Measurements from ENCODE around the gene RBMX. TPM values are rescaled to one million over a fixed set of nuclear protein-coding genes. Genes with fewer than 3 reads are reported as not detected.
"Not testable (repeated sequence)": the region's sequence is repeated elsewhere in the genome, so short reads cannot be mapped to it uniquely, and the experiment has no call there.

Gene RBMX
- polyA plus RNA-seq, 2 donors = 56.5 to 80.4 TPM

DNA sequence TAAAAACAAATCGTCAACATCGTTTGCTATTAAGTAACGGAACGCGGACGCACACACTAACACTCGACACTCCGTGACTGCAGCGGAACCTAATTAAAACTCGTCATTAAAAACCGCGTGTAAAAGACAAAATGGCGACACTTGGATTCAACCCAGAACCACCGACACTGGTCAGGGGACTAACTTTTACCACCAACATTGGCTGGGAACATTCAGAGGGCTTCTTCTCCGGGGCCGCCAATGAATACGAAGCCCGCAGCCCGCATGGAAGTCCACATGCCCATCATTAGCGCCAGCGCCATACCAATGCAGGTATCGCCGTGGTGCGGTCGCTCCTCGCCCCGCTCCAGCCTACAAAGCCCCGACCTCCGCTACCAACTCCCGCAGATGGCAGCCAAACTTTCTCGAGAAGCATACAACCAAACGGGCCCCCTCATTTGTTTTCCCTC lies 498 bp downstream of the RBMX start:
- WGBS, 2 donors = 0 to 26% methylated on average over 30 to 32 of the region's 32 CpGs
- Histone ChIP-seq H3K27ac (ENCODE audit: low read depth in 2 of 2, low read length in 1 of 2) (peak overlapping the region; percentile 81 to 91), H3K27me3 (ENCODE audit: control insufficient read depth in 1 of 2, insufficient read depth in 2 of 2, low read length in 2 of 2) (no peaks in the 10 kb centered on the region), H3K4me3 (ENCODE audit: low read depth in 1 of 2, low read length in 2 of 2) (peak overlapping the region; percentile 73 to 76), H3K4me1 (ENCODE audit: control insufficient read depth in 2 of 2, insufficient read depth in 2 of 2, low read length in 1 of 2) (no peaks in the 10 kb centered on the region), H3K36me3 (ENCODE audit: control insufficient read depth in 2 of 2, insufficient read depth in 2 of 2, low read length in 1 of 2) (peaks cover 0 to 6% of the 10 kb centered on the region in 2 donors), H3K9me3 (ENCODE audit: control insufficient read depth in 2 of 2, insufficient read depth in 1 of 2, low read depth in 1 of 2, low read length in 1 of 2) (no peaks in the 10 kb centered on the region)

GRCh38 chrX:136879001-136879687 lies 1.4 kb downstream of the RBMX start:
- Histone ChIP-seq H3K27ac (ENCODE audit: low read depth in 2 of 2, low read length in 1 of 2) (peak overlapping the region in 1 of 2 donors; percentile 81), H3K4me1 (ENCODE audit: control insufficient read depth in 2 of 2, insufficient read depth in 2 of 2, low read length in 1 of 2) (no peaks in the 10 kb centered on the region), H3K4me3 (ENCODE audit: low read depth in 1 of 2, low read length in 2 of 2) (peak overlapping the region; percentile 73 to 76), H3K27me3 (ENCODE audit: control insufficient read depth in 1 of 2, insufficient read depth in 2 of 2, low read length in 2 of 2) (no peaks in the 10 kb centered on the region), H3K9me3 (ENCODE audit: control insufficient read depth in 2 of 2, insufficient read depth in 1 of 2, low read depth in 1 of 2, low read length in 1 of 2) (no peaks in the 10 kb centered on the region), H3K36me3 (ENCODE audit: control insufficient read depth in 2 of 2, insufficient read depth in 2 of 2, low read length in 1 of 2) (peaks cover 0 to 6% of the 10 kb centered on the region in 2 donors)
- 5 to 30% methylated on average over 10 of the region's 10 CpGs for WGBS, 2 donors

DNA sequence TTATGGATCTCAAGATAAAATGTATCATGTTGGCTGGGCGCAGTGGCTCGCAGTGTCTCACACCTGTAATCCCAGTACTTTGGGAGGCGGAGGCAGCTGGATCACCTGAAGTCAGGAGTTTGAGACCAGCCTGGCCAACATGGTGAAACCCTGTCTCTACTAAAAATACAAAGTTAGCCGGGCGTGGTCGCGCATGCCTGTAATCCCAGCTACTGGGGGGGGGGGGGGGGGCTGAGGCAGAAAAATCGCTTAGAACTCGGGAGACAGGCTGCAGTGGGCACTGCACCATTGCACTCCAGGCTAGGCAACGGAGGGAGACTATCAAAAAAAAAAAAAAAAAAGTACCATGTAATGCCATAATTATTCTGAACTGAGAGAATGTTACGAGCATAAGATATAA lies 2.1 kb downstream of the RBMX start:
- H3K27me3 ChIP-seq (ENCODE audit: control insufficient read depth in 1 of 2, insufficient read depth in 2 of 2, low read length in 2 of 2) = no peaks in the 10 kb centered on the region
- WGBS, 2 donors = 28 to 64% methylated on average over 10 to 11 of the region's 11 CpGs
- no peak overlapping the region for H3K27ac ChIP-seq (ENCODE audit: low read depth in 2 of 2, low read length in 1 of 2)
- H3K4me1 ChIP-seq (ENCODE audit: control insufficient read depth in 2 of 2, insufficient read depth in 2 of 2, low read length in 1 of 2) = no peaks in the 10 kb centered on the region
- peaks cover 0 to 6% of the 10 kb centered on the region in 2 donors for H3K36me3 ChIP-seq (ENCODE audit: control insufficient read depth in 2 of 2, insufficient read depth in 2 of 2, low read length in 1 of 2)
- peak overlapping the region in 1 of 2 donors; percentile 76 for H3K4me3 ChIP-seq (ENCODE audit: low read depth in 1 of 2, low read length in 2 of 2)
- no peaks in the 10 kb centered on the region for H3K9me3 ChIP-seq (ENCODE audit: control insufficient read depth in 2 of 2, insufficient read depth in 1 of 2, low read depth in 1 of 2, low read length in 1 of 2)

DNA sequence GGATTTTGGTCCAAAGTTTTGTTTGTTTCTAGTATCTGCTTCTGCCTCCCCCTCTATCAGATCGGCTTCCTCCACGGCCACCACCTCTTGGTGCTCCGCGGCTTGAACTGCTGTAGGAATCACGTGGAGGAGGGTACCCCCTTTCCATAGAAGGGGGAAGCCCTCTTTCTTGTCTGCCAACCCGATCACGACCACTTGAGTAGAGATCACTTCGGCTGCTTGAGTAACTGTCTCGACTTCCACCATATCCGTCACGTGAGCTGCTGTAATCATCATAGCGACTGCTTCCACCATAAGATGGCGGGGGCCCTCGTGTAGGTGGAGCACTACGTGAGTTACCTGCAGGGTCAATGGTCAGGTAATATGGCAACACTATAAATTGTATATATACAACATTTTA lies 6.4 kb downstream of the RBMX start:
- not testable (repeated sequence) for H3K27me3 ChIP-seq (ENCODE audit: control insufficient read depth in 1 of 2, insufficient read depth in 2 of 2, low read length in 2 of 2); H3K27ac ChIP-seq (ENCODE audit: low read depth in 2 of 2, low read length in 1 of 2); H3K9me3 ChIP-seq (ENCODE audit: control insufficient read depth in 2 of 2, insufficient read depth in 1 of 2, low read depth in 1 of 2, low read length in 1 of 2); H3K4me3 ChIP-seq (ENCODE audit: low read depth in 1 of 2, low read length in 2 of 2); H3K36me3 ChIP-seq (ENCODE audit: control insufficient read depth in 2 of 2, insufficient read depth in 2 of 2, low read length in 1 of 2); H3K4me1 ChIP-seq (ENCODE audit: control insufficient read depth in 2 of 2, insufficient read depth in 2 of 2, low read length in 1 of 2)
- WGBS, 2 donors = 68 to 84% methylated on average over 15 of the region's 15 CpGs

DNA sequence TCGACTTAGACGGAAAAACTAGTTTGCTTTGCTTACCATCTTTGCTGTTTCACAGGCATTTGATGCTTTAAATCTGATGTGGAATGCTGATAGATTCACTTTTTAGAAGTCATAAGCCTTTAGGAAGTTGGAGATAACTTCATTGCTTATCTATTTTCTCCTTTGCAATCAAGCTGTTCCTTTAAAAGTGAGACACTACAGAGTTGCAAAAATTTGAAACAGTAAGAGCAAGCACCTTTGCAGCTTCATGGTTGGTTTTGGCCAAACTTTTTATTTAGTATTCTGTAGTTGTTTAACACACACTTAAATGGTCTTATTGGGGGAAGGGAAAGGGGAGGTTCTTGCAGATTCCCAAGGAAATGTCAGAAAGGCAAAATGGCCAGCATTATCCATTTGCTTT lies 7.3 kb downstream of the RBMX start:
- H3K36me3 ChIP-seq (ENCODE audit: control insufficient read depth in 2 of 2, insufficient read depth in 2 of 2, low read length in 1 of 2); H3K4me1 ChIP-seq (ENCODE audit: control insufficient read depth in 2 of 2, insufficient read depth in 2 of 2, low read length in 1 of 2); H3K4me3 ChIP-seq (ENCODE audit: low read depth in 1 of 2, low read length in 2 of 2); H3K9me3 ChIP-seq (ENCODE audit: control insufficient read depth in 2 of 2, insufficient read depth in 1 of 2, low read depth in 1 of 2, low read length in 1 of 2); H3K27me3 ChIP-seq (ENCODE audit: control insufficient read depth in 1 of 2, insufficient read depth in 2 of 2, low read length in 2 of 2); H3K27ac ChIP-seq (ENCODE audit: low read depth in 2 of 2, low read length in 1 of 2): not testable (repeated sequence)
- 83 to 86% methylated on average over 2 of the region's 2 CpGs for WGBS, 2 donors

DNA sequence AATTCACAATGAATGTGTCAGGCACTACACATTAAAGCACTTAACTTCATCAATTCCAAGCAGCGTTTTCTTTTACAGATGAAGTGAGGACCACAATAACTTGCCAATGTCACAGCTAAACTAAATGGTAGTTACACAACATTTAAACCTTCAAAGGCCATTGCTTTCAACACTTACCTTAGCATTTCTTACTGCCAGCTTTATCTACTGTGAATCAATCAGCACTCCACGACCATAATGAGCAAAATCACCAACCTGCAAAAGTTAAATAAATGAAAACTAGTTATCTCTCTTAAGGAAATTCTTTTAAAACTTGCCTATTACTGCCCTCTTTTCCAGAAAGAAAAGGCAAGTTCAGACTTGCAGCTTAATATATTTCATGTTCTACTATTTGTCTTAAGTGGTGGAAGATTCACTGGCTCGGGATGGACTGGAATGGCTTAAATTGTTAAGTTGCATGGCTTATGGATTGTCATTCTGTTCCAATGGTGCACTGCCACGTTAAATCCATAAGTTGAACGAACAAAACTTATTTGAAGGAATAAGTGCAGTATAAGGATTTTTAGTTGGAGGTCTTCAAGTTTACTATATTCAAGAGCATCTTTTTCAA lies 8.3 kb downstream of the RBMX start:
- Histone ChIP-seq H3K27me3 (ENCODE audit: control insufficient read depth in 1 of 2, insufficient read depth in 2 of 2, low read length in 2 of 2) (no peaks in the 10 kb centered on the region), H3K9me3 (ENCODE audit: control insufficient read depth in 2 of 2, insufficient read depth in 1 of 2, low read depth in 1 of 2, low read length in 1 of 2) (no peaks in the 10 kb centered on the region), H3K4me3 (ENCODE audit: low read depth in 1 of 2, low read length in 2 of 2) (no peak overlapping the region), H3K27ac (ENCODE audit: low read depth in 2 of 2, low read length in 1 of 2) (no peak overlapping the region), H3K36me3 (ENCODE audit: control insufficient read depth in 2 of 2, insufficient read depth in 2 of 2, low read length in 1 of 2) (peaks cover 2 to 7% of the 10 kb centered on the region in 2 donors), H3K4me1 (ENCODE audit: control insufficient read depth in 2 of 2, insufficient read depth in 2 of 2, low read length in 1 of 2) (no peaks in the 10 kb centered on the region)
- WGBS, 2 donors = 58 to 65% methylated on average over 5 of the region's 5 CpGs

DNA sequence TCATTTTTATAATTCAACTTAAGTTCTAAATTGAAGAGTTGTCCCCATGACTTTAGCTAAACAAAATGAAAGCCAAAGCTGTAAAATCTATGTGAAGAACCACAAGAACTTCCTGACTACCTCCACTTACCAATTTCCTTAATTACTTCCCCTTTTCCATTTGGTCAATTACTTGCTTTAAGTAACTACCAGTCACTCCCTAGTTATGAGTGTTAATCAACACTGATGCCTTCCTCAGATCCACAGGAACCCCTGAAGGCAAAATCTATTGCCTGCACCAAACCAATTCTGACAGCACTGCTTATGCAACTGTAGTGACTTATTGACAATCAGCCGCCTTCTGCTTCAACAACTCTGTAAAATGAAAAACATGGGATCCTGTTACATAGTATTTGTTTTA lies 10.5 kb downstream of the RBMX start:
- Histone ChIP-seq H3K27ac (ENCODE audit: low read depth in 2 of 2, low read length in 1 of 2) (no peak overlapping the region), H3K9me3 (ENCODE audit: control insufficient read depth in 2 of 2, insufficient read depth in 1 of 2, low read depth in 1 of 2, low read length in 1 of 2) (no peaks in the 10 kb centered on the region), H3K4me1 (ENCODE audit: control insufficient read depth in 2 of 2, insufficient read depth in 2 of 2, low read length in 1 of 2) (no peaks in the 10 kb centered on the region), H3K27me3 (ENCODE audit: control insufficient read depth in 1 of 2, insufficient read depth in 2 of 2, low read length in 2 of 2) (no peaks in the 10 kb centered on the region), H3K36me3 (ENCODE audit: control insufficient read depth in 2 of 2, insufficient read depth in 2 of 2, low read length in 1 of 2) (peaks cover 2 to 3% of the 10 kb centered on the region in 2 donors), H3K4me3 (ENCODE audit: low read depth in 1 of 2, low read length in 2 of 2) (no peak overlapping the region)
- 91 to 94% methylated on average over 1 of the region's 1 CpG for WGBS, 2 donors

DNA sequence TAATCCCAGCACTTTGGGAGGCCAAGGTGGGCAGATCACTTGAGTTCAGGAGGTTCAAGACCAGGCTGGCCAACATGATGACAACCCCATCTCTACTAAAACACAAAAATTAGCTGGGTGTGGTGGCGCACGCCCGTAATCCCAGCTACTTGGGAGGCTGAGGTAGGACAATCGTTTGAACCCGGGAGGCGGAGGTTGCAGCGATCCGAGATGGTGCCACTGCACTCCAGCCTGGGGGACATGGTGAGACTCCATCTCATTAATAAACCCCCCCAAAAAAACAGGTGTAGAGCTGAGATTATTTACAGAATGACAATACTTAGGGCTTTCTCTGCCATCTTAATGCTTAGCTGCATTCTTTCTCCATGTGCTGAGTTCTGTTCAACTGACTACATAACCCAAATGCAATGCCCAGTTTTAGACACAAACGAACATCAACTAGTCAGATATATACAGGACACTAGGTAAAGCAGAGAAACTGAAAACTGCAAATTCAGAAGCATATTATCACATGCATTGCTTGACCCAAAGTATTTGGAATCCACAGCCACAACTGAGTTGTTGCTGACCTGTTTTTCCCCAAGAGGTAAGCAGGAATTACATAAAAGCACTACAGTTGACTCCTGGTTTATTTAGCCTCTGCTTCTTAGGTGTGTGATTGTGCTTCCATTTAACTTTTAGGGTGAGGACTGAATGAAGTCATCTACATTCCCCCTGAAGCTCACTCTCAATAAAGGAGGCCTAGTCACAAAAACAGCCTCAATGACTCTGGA lies 12.1 kb downstream of the RBMX start:
- H3K27ac ChIP-seq (ENCODE audit: low read depth in 2 of 2, low read length in 1 of 2) = no peak overlapping the region
- no peaks in the 10 kb centered on the region for H3K9me3 ChIP-seq (ENCODE audit: control insufficient read depth in 2 of 2, insufficient read depth in 1 of 2, low read depth in 1 of 2, low read length in 1 of 2)
- H3K4me1 ChIP-seq (ENCODE audit: control insufficient read depth in 2 of 2, insufficient read depth in 2 of 2, low read length in 1 of 2) = no peaks in the 10 kb centered on the region
- no peak overlapping the region for H3K4me3 ChIP-seq (ENCODE audit: low read depth in 1 of 2, low read length in 2 of 2)
- H3K27me3 ChIP-seq (ENCODE audit: control insufficient read depth in 1 of 2, insufficient read depth in 2 of 2, low read length in 2 of 2) = no peaks in the 10 kb centered on the region
- 87 to 95% methylated on average over 9 of the region's 9 CpGs for WGBS, 2 donors
- peaks cover 2 to 3% of the 10 kb centered on the region in 2 donors for H3K36me3 ChIP-seq (ENCODE audit: control insufficient read depth in 2 of 2, insufficient read depth in 2 of 2, low read length in 1 of 2)

- no peak overlapping the region for H3K4me3 ChIP-seq (ENCODE audit: low read depth in 1 of 2, low read length in 2 of 2)
- no peaks in the 10 kb centered on the region for H3K27me3 ChIP-seq (ENCODE audit: control insufficient read depth in 1 of 2, insufficient read depth in 2 of 2, low read length in 2 of 2)
- peaks cover 2 to 3% of the 10 kb centered on the region in 2 donors for H3K36me3 ChIP-seq (ENCODE audit: control insufficient read depth in 2 of 2, insufficient read depth in 2 of 2, low read length in 1 of 2)
- WGBS, 2 donors = 51 to 64% methylated on average over 3 of the region's 3 CpGs
- no peak overlapping the region for H3K27ac ChIP-seq (ENCODE audit: low read depth in 2 of 2, low read length in 1 of 2)
- no peaks in the 10 kb centered on the region for H3K4me1 ChIP-seq (ENCODE audit: control insufficient read depth in 2 of 2, insufficient read depth in 2 of 2, low read length in 1 of 2)
- no peaks in the 10 kb centered on the region for H3K9me3 ChIP-seq (ENCODE audit: control insufficient read depth in 2 of 2, insufficient read depth in 1 of 2, low read depth in 1 of 2, low read length in 1 of 2)
These were observed 13.0 kb downstream of the RBMX start for GRCh38 chrX:136867518-136867917.
